H1 (cell line): Measurements from ENCODE around the gene HDAC11. TPM values are rescaled to one million over a fixed set of nuclear protein-coding genes. Genes with fewer than 3 reads are reported as not detected.

Source experiments
- SUZ12 ChIP-seq: fragments of 200-600 bp; sonication (generic); IDR thresholded peaks from 2 replicates; pipeline ENCODE4 v1.6.1; 2012; ENCODE audit warnings: mild to moderate bottlenecking, inconsistent platforms, low read length, moderate library complexity, mixed read lengths
- polyA plus RNA-seq, 7 experiments: library from polyadenylated mRNA; depleted of rRNA in 3 of 7; stranded (reverse) in 5 of 7; unstranded in 2 of 7; fragments of >200 nt in 5 of 7; fragments of 200-250 nt in 2 of 7; gene quantifications; 1 replicate in 5 of 7; 2 replicates in 1 of 7; 4 replicates in 1 of 7; pipeline versions ENCODE4 v1.2.1 to v1.2.3, GENCODE V29; 2011 to 2013; ENCODE audit warnings: missing spikeins in 2 of 7, mixed read lengths in 2 of 7
- total RNA-seq: library from RNA; stranded (reverse); fragmentation: NEBNext Ultra II Directional; extraction: Animal tissue kit (Norgen Biotek cat#: 25700); gene quantifications from 2 replicates; pipeline ENCODE4 v1.2.1, GENCODE V29; 2021

HDAC11 gene
- total and polyA plus RNA-seq, 2 of the 8 experiments (the other 6 are each of a cell fraction or from before 2014, with no cell fraction given) = 6.8 to 7.4 TPM

- no peak for TF ChIP-seq SUZ12
Measured at GRCh38 chr3:13475871-13476590, 4.1 kb upstream of the HDAC11 start (continued).
